ENCODE data around the gene TMEM143.

TMEM143 gene

DNA sequence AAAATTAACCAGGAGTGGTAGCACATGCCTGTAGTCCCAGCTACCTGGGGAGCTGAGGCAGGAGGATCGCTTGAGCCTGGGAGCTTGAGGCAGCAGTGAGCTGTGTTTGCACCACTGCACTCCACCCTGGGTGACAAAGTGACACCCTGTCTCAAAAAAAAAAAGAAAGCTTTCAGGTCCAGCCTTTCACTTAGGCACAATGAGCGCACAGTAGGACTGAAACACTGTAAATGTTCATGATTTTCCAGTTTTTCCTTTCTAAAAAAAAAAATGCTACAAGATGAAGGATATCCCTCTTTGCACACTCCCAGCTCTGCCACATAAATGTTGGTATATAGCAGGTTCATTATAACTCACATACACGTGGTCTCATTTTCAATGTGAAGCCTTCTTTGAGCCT lies 76.0 kb downstream of the TMEM143 start:
- Histone ChIP-seq H3K9me3 (ENCODE audit: control insufficient read depth, insufficient read depth, low read depth, low read length) (peaks cover 6% of the 10 kb centered on the region; the same call in 1 of the 2 replicates), H3K4me3 (ENCODE audit: low read depth, low read length) (no peak overlapping the region), H3K4me1 (ENCODE audit: control insufficient read depth, insufficient read depth, low read length) (peaks cover 14% of the 10 kb centered on the region), H3K27me3 (ENCODE audit: control insufficient read depth, insufficient read depth, low read length) (no peaks in the 10 kb centered on the region), H3K27ac (ENCODE audit: low read depth, low read length) (no peak overlapping the region), H3K36me3 (ENCODE audit: control insufficient read depth, insufficient read depth, low read length) (peaks cover 49% of the 10 kb centered on the region), H3K9ac (ENCODE audit: low read length) (no peak overlapping the region)

DNA sequence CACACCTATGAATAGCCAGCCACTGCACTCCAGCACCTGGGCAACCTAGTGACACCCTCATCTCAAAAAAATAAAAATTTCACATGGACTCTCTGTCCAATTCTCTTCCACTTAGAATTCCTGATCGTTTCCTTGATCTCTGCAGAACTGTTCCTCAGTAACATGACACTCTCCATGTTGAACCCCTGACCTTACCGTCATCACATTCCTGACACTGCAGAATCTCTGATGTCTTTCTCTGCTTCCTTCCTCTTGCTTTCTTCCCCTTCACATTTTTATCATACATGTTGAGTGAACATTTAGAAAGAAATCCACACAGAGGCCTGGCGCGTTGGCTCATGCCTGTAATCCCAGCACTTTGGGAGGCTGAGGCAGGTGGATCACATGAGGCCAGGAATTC lies 78.8 kb downstream of the TMEM143 start:
- H3K36me3 ChIP-seq (ENCODE audit: control insufficient read depth, insufficient read depth, low read length), result peaks cover 73% of the 10 kb centered on the region
- H3K27ac ChIP-seq (ENCODE audit: low read depth, low read length), result no peak overlapping the region
- H3K27me3 ChIP-seq (ENCODE audit: control insufficient read depth, insufficient read depth, low read length), result no peaks in the 10 kb centered on the region
- peaks cover 6% of the 10 kb centered on the region; the same call in 1 of the 2 replicates for H3K9me3 ChIP-seq (ENCODE audit: control insufficient read depth, insufficient read depth, low read depth, low read length)
- peaks cover 6% of the 10 kb centered on the region; the same call in 1 of the 2 replicates for H3K4me1 ChIP-seq (ENCODE audit: control insufficient read depth, insufficient read depth, low read length)
- no peak overlapping the region for H3K4me3 ChIP-seq (ENCODE audit: low read depth, low read length)
- H3K9ac ChIP-seq (ENCODE audit: low read length), result no peak overlapping the region

- no peaks in the 10 kb centered on the region for H3K4me1 ChIP-seq (ENCODE audit: control insufficient read depth, insufficient read depth, low read length)
- no peaks in the 10 kb centered on the region for H3K27me3 ChIP-seq (ENCODE audit: control insufficient read depth, insufficient read depth, low read length)
- peaks cover 77% of the 10 kb centered on the region for H3K36me3 ChIP-seq (ENCODE audit: control insufficient read depth, insufficient read depth, low read length)
These were observed 79.8 kb downstream of the TMEM143 start for GRCh38 chr19:48283908-48284307.

More at GRCh38 chr19:48283908-48284307, 79.8 kb downstream of the TMEM143 start:
- Histone ChIP-seq H3K4me3 (ENCODE audit: low read depth, low read length) (no peak overlapping the region), H3K9me3 (ENCODE audit: control insufficient read depth, insufficient read depth, low read depth, low read length) (peaks cover 6% of the 10 kb centered on the region; the same call in 1 of the 2 replicates), H3K27ac (ENCODE audit: low read depth, low read length) (no peak overlapping the region), H3K9ac (ENCODE audit: low read length) (no peak overlapping the region)

Measured in HUES6 (cell line).